HFFc6 (cell line): ENCODE results near the gene PRRT1. TPM values are rescaled to one million over a fixed set of nuclear protein-coding genes. Genes with fewer than 3 reads are reported as not detected.
"Not testable (repeated sequence)": the region's sequence is repeated elsewhere in the genome, so short reads cannot be mapped to it uniquely, and the experiment has no call there.

Experiments
- DNase-seq: peaks from one replicate; pipeline ENCODE4 v3.0.0-alpha.2; 2018
- H3K27ac Mint-ChIP-seq: 2 replicates; pipeline ENCODE4 v1.8.0; 2020; ENCODE audit warnings: mild to moderate bottlenecking, mixed read lengths
- H3K27me3 Mint-ChIP-seq: 2 replicates; pipeline ENCODE4 v1.8.0; 2021; ENCODE audit warnings: mild to moderate bottlenecking, moderate library complexity, mixed read lengths; ENCODE audit not compliant: insufficient read depth
- H3K36me3 Mint-ChIP-seq: 2 replicates; pipeline ENCODE4 v1.8.0; 2021; ENCODE audit warnings: low read depth, mixed read lengths
- H3K4me1 Mint-ChIP-seq: 2 replicates; pipeline ENCODE4 v1.8.0; 2020; ENCODE audit warnings: low read depth, mixed read lengths
- H3K4me3 Mint-ChIP-seq: 2 replicates; pipeline ENCODE4 v1.8.0; 2020; ENCODE audit warnings: mild to moderate bottlenecking, moderate library complexity, mixed read lengths
- H3K9me3 Mint-ChIP-seq: 2 replicates; pipeline ENCODE4 v1.8.0; 2020; ENCODE audit warnings: mild to moderate bottlenecking, mixed read lengths
- CTCF ChIP-seq: fragments of 200-600 bp; sonication (generic); IDR thresholded peaks from 2 replicates; pipeline ENCODE4 v1.5.0; 2021; ENCODE audit warnings: antibody characterized with exemption, mild to moderate bottlenecking
- total RNA-seq, 6 experiments: library from RNA; stranded (reverse); fragmentation: NEBNext Ultra II Directional; extraction: Animal tissue kit (Norgen Biotek cat#: 25700); gene quantifications; 2 replicates in 1 of 6; 3 replicates in 5 of 6; pipeline ENCODE4 v1.2.3, GENCODE V29; 2021

Gene PRRT1
- total RNA-seq, 6 experiments from 2014 or later, result 2.6 to 5.8 (median 5.1) TPM

- TF ChIP-seq CTCF, result no peak
- H3K27ac Mint-ChIP-seq, result no peak overlapping the region
- no peaks in the 10 kb centered on the region for H3K9me3 Mint-ChIP-seq
- H3K4me1 Mint-ChIP-seq, result peaks cover 18% of the 10 kb centered on the region
- no peak for DNase-seq
- H3K27me3 Mint-ChIP-seq, result peaks cover 7% of the 10 kb centered on the region
- peaks cover 13% of the 10 kb centered on the region; the same call in 1 of the 2 replicates for H3K36me3 Mint-ChIP-seq
- no peak overlapping the region for H3K4me3 Mint-ChIP-seq
Observed at GRCh38 chr6:32147401-32148132, 4.2 kb downstream of the PRRT1 start.

GRCh38 chr6:32146687-32147086 lies 5.1 kb downstream of the PRRT1 start:
- no peak for DNase-seq
- no peaks in the 10 kb centered on the region for H3K9me3 Mint-ChIP-seq
- TF ChIP-seq CTCF, result no peak
- H3K27ac Mint-ChIP-seq, result no peak overlapping the region
- peaks cover 10% of the 10 kb centered on the region for H3K27me3 Mint-ChIP-seq
- H3K4me3 Mint-ChIP-seq, result no peak overlapping the region
- H3K36me3 Mint-ChIP-seq, result peaks cover 13% of the 10 kb centered on the region; the same call in 1 of the 2 replicates
- peaks cover 10% of the 10 kb centered on the region for H3K4me1 Mint-ChIP-seq

GRCh38 chr6:32146287-32146686 lies 5.5 kb downstream of the PRRT1 start:
- H3K4me3 Mint-ChIP-seq, result no peak overlapping the region
- no peak for TF ChIP-seq CTCF

GRCh38 chr6:32144238-32144637 lies 7.5 kb downstream of the PRRT1 start:
- peaks cover 13% of the 10 kb centered on the region; the same call in 1 of the 2 replicates for H3K36me3 Mint-ChIP-seq
- H3K27ac Mint-ChIP-seq, H3K4me1 Mint-ChIP-seq, H3K4me3 Mint-ChIP-seq, DNase-seq, H3K27me3 Mint-ChIP-seq, H3K9me3 Mint-ChIP-seq: not testable (repeated sequence)

More at GRCh38 chr6:32146287-32146686, 5.5 kb downstream of the PRRT1 start:
- DNase-seq, result no peak
- Mint-ChIP-seq H3K27me3 (peaks cover 10% of the 10 kb centered on the region), H3K36me3 (peaks cover 13% of the 10 kb centered on the region; the same call in 1 of the 2 replicates), H3K27ac (no peak overlapping the region), H3K9me3 (no peaks in the 10 kb centered on the region), H3K4me1 (peaks cover 7% of the 10 kb centered on the region)

- Mint-ChIP-seq H3K27ac (no peak overlapping the region), H3K27me3 (peaks cover 3% of the 10 kb centered on the region; the same call in 1 of the 2 replicates), H3K4me3 (no peak overlapping the region), H3K36me3 (no peaks in the 10 kb centered on the region), H3K4me1 (no peaks in the 10 kb centered on the region; the same call in 1 of the 2 replicates), H3K9me3 (no peaks in the 10 kb centered on the region)
- DNase-seq, result no peak
- TF ChIP-seq CTCF, result no peak
Observed at GRCh38 chr6:32140420-32141046, 11.2 kb downstream of the PRRT1 start.

GRCh38 chr6:32139590-32139989 lies 12.1 kb downstream of the PRRT1 start:
- no peak for DNase-seq
- no peaks in the 10 kb centered on the region; the same call in 1 of the 2 replicates for H3K4me1 Mint-ChIP-seq
- no peaks in the 10 kb centered on the region for H3K9me3 Mint-ChIP-seq
- no peak overlapping the region for H3K4me3 Mint-ChIP-seq
- H3K27me3 Mint-ChIP-seq, result peaks cover 3% of the 10 kb centered on the region; the same call in 1 of the 2 replicates
- no peaks in the 10 kb centered on the region for H3K36me3 Mint-ChIP-seq
- TF ChIP-seq CTCF, result no peak
- no peak overlapping the region for H3K27ac Mint-ChIP-seq
